ENCODE data around the gene RIOX2.

RIOX2 gene

GRCh38 chr3:97899331-97899730, 72.9 kb downstream of the RIOX2 start:
- in situ Hi-C loops (cut with MboI; ENCODE audit: low sequenced_read_pairs) = no loop called here
- Histone ChIP-seq H3K9me3 (no peaks in the 10 kb centered on the region), H3K4me3 (no peak overlapping the region), H3K4me1 (peaks cover 23% of the 10 kb centered on the region), H3K36me3 (replicated peaks) (no peaks in the 10 kb centered on the region), H3K27me3 (ENCODE audit: low read depth) (no peaks in the 10 kb centered on the region)
- peak in 1 of 2 experiments; percentile 77 for DNase-seq (ENCODE audit: low spot score in 2 of 2)

- H3K4me1 ChIP-seq = peaks cover 23% of the 10 kb centered on the region
- no peaks in the 10 kb centered on the region for H3K9me3 ChIP-seq
- H3K4me3 ChIP-seq = no peak overlapping the region
- in situ Hi-C loops (cut with MboI; ENCODE audit: low sequenced_read_pairs) = no loop called here
- DNase-seq (ENCODE audit: low spot score in 2 of 2) = peak in 1 of 2 experiments; percentile 4
- no peaks in the 10 kb centered on the region for H3K27me3 ChIP-seq (ENCODE audit: low read depth)
- H3K36me3 ChIP-seq (replicated peaks) = no peaks in the 10 kb centered on the region
Observed at GRCh38 chr3:97896547-97896946, 75.7 kb downstream of the RIOX2 start.

GRCh38 chr3:97896129-97896528, 76.1 kb downstream of the RIOX2 start:
- peak in 1 of 2 experiments; percentile 6 for DNase-seq (ENCODE audit: low spot score in 2 of 2)
- Histone ChIP-seq H3K27me3 (ENCODE audit: low read depth) (no peaks in the 10 kb centered on the region), H3K4me3 (no peak overlapping the region), H3K36me3 (replicated peaks) (no peaks in the 10 kb centered on the region), H3K9me3 (no peaks in the 10 kb centered on the region), H3K4me1 (peaks cover 23% of the 10 kb centered on the region)
- in situ Hi-C loops (cut with MboI; ENCODE audit: low sequenced_read_pairs) = no loop called here

- DNase-seq (ENCODE audit: low spot score in 2 of 2) = no peak
- Histone ChIP-seq H3K27me3 (ENCODE audit: low read depth) (no peaks in the 10 kb centered on the region), H3K36me3 (replicated peaks) (no peaks in the 10 kb centered on the region), H3K4me1 (peaks cover 23% of the 10 kb centered on the region), H3K4me3 (no peak overlapping the region), H3K9me3 (no peaks in the 10 kb centered on the region)
- in situ Hi-C loops (cut with MboI; ENCODE audit: low sequenced_read_pairs) = no loop called here
Observed at GRCh38 chr3:97895216-97895615, 77.0 kb downstream of the RIOX2 start.

GRCh38 chr3:97892852-97893251, 79.4 kb downstream of the RIOX2 start:
- no peak for DNase-seq (ENCODE audit: low spot score in 2 of 2)
- peaks cover 11% of the 10 kb centered on the region; the same call in 1 of the 2 replicates for H3K4me1 ChIP-seq
- H3K36me3 ChIP-seq (replicated peaks) = peaks cover 9% of the 10 kb centered on the region
- in situ Hi-C loops (cut with MboI; ENCODE audit: low sequenced_read_pairs) = no loop called here
- H3K4me3 ChIP-seq = no peak overlapping the region
- H3K27me3 ChIP-seq (ENCODE audit: low read depth) = no peaks in the 10 kb centered on the region
- no peaks in the 10 kb centered on the region for H3K9me3 ChIP-seq

Measured in HAP-1 (cell line).